Upper lobe of left lung (tissue), 4 donors: ENCODE data around the gene HPS3.

Experiments used
- EP300 ChIP-seq, 4 donors: sonication (generic); formaldehyde crosslinking; IDR thresholded peaks; one replicate each; pipeline ENCODE4 v1.5.1; 2017; ENCODE audit warnings: antibody characterized with exemption in 4 of 4, control low read depth in 2 of 4
- POLR2A ChIP-seq, 4 donors: fragments of 450-650 bp; IDR thresholded peaks; one replicate each; pipeline ENCODE4 v1.5.1; 2016 to 2017; ENCODE audit warnings: antibody characterized with exemption in 4 of 4, mild to moderate bottlenecking in 2 of 4
- POLR2AphosphoS5 ChIP-seq, 2 donors: sonication (generic); formaldehyde crosslinking; IDR thresholded peaks; one replicate each; pipeline ENCODE4 v1.5.1; 2017; ENCODE audit warnings: antibody characterized with exemption in 2 of 2
- TF ChIP-seq, protein P1 (sequence below), 6 experiments: fragments of 450-650 bp in 4 of 6; fragments of 200-600 bp in 2 of 6; sonication (generic) in 2 of 6; IDR thresholded peaks; one replicate each; pipeline ENCODE4 v1.5.1; 2016 to 2019; ENCODE audit warnings: antibody characterized with exemption in 6 of 6

DNA sequence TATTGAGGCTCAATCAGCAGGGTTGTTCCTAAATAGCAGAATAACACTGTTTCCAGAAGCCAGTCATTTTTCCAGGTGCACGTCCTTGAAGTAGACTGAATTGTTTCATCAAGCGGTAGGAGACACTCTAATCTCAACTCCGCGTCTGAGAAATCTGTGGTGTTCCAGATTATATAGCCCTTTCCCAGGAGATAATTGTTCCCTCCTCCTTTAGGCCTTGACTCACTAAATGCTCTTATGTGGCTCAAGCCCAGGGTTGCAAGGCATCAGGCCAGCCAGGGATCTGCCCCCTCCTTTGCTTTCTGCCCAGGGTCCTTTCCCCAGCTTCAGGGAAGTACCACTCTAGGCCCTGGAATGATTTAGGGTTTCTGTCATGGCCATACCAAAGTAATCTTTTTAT lies 37.5 kb upstream of the HPS3 start:
- TF ChIP-seq, protein P1, sequence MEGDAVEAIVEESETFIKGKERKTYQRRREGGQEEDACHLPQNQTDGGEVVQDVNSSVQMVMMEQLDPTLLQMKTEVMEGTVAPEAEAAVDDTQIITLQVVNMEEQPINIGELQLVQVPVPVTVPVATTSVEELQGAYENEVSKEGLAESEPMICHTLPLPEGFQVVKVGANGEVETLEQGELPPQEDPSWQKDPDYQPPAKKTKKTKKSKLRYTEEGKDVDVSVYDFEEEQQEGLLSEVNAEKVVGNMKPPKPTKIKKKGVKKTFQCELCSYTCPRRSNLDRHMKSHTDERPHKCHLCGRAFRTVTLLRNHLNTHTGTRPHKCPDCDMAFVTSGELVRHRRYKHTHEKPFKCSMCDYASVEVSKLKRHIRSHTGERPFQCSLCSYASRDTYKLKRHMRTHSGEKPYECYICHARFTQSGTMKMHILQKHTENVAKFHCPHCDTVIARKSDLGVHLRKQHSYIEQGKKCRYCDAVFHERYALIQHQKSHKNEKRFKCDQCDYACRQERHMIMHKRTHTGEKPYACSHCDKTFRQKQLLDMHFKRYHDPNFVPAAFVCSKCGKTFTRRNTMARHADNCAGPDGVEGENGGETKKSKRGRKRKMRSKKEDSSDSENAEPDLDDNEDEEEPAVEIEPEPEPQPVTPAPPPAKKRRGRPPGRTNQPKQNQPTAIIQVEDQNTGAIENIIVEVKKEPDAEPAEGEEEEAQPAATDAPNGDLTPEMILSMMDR (IDR thresholded peaks at IDR 0.05), result no peak
- TF ChIP-seq POLR2AphosphoS5 (IDR thresholded peaks at IDR 0.05) (no peak), EP300 (IDR thresholded peaks at IDR 0.05) (no peak), POLR2A (IDR thresholded peaks at IDR 0.05) (no peak)
